ENCODE measurements around the gene MMP7. TPM values are rescaled to one million over a fixed set of nuclear protein-coding genes. Genes with fewer than 3 reads are reported as not detected.
A peak's percentile ranks its signal among the peaks of the same experiment; 100 is the strongest.

Gene MMP7
- total RNA-seq, 4 donors from 2014 or later: not detected

DNA sequence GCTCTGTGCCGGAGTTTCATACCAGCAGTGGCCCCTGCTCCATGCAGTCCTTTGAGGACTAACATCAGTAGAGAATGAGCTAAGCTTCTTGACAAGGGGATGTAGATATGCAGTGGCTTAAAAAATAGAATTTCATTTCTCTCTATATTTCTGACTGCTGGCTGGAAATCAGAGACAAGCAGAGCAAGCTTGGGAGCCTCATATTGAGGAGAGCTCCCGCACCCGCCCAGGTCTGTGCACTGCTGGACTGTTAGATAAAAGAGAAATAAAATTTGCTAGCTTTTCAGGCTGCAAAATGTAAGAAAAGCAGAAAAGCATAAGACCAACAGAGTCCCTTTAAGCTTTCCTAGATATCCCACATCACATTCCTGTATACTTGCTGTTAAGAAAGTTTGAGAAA lies 31.4 kb downstream of the MMP7 start:
- in situ Hi-C loops (cut with MboI; ENCODE audit: low sequenced_read_pairs in 4 of 4): loop anchor here (5.0 to 25.0 kb wide), 7 partner anchors 112 to 214 kb away; partner anchors contain the start of gene BIRC2 (in 2 of the 4)
- intact Hi-C loops (cut with DNase I; ENCODE audit: low total_unique reads): no loop called here
- peaks cover 0 to 4% (median 0%) of the 10 kb centered on the region in 3 donors for H3K27me3 ChIP-seq
- no peak for TF ChIP-seq POLR2A (IDR thresholded peaks at IDR 0.05)
- DNase-seq: no peak
- H3K4me3 ChIP-seq: no peak overlapping the region
- H3K36me3 ChIP-seq: no peaks in the 10 kb centered on the region
- no peaks in the 10 kb centered on the region for H3K9me3 ChIP-seq
- H3K4me1 ChIP-seq: no peaks in the 10 kb centered on the region
- no peak for ATAC-seq
- no peak overlapping the region for H3K27ac ChIP-seq

DNA sequence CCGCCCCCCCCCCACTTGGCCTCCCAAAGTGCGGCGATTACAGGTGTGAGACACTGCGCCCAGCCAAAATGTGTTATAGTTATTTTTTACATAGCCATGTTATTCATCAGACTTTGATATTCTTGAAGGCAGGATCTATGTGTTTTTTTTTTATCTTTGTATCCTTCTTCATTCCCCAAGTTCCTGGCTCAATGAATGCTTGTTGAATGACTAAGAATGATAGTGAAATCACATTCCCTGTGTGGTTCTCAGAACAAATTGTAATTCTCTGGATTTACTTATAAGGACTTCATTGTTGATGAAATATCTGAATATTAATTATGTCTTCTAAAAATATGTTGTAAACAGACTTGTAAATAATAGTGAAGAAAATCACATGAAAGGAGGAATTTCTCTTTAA lies 33.5 kb downstream of the MMP7 start:
- Histone ChIP-seq H3K27me3 (peaks cover 0 to 4% (median 0%) of the 10 kb centered on the region in 3 donors), H3K27ac (no peak overlapping the region), H3K4me1 (no peaks in the 10 kb centered on the region), H3K9me3 (no peaks in the 10 kb centered on the region), H3K4me3 (no peak overlapping the region), H3K36me3 (no peaks in the 10 kb centered on the region)
- ATAC-seq: no peak
- intact Hi-C loops (cut with DNase I; ENCODE audit: low total_unique reads): no loop called here
- TF ChIP-seq POLR2A (IDR thresholded peaks at IDR 0.05): no peak
- TF ChIP-seq, protein P1, sequence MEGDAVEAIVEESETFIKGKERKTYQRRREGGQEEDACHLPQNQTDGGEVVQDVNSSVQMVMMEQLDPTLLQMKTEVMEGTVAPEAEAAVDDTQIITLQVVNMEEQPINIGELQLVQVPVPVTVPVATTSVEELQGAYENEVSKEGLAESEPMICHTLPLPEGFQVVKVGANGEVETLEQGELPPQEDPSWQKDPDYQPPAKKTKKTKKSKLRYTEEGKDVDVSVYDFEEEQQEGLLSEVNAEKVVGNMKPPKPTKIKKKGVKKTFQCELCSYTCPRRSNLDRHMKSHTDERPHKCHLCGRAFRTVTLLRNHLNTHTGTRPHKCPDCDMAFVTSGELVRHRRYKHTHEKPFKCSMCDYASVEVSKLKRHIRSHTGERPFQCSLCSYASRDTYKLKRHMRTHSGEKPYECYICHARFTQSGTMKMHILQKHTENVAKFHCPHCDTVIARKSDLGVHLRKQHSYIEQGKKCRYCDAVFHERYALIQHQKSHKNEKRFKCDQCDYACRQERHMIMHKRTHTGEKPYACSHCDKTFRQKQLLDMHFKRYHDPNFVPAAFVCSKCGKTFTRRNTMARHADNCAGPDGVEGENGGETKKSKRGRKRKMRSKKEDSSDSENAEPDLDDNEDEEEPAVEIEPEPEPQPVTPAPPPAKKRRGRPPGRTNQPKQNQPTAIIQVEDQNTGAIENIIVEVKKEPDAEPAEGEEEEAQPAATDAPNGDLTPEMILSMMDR (IDR thresholded peaks at IDR 0.05 in 4 of 5, conservative IDR thresholded peaks at IDR 0.05 in 1 of 5): no peak
- no peak for DNase-seq
- in situ Hi-C loops (cut with MboI; ENCODE audit: low sequenced_read_pairs in 4 of 4): loop anchor here (5.0 to 25.0 kb wide), 7 partner anchors 110 to 212 kb away; partner anchors contain the start of gene BIRC2 (in 2 of the 4)

DNA sequence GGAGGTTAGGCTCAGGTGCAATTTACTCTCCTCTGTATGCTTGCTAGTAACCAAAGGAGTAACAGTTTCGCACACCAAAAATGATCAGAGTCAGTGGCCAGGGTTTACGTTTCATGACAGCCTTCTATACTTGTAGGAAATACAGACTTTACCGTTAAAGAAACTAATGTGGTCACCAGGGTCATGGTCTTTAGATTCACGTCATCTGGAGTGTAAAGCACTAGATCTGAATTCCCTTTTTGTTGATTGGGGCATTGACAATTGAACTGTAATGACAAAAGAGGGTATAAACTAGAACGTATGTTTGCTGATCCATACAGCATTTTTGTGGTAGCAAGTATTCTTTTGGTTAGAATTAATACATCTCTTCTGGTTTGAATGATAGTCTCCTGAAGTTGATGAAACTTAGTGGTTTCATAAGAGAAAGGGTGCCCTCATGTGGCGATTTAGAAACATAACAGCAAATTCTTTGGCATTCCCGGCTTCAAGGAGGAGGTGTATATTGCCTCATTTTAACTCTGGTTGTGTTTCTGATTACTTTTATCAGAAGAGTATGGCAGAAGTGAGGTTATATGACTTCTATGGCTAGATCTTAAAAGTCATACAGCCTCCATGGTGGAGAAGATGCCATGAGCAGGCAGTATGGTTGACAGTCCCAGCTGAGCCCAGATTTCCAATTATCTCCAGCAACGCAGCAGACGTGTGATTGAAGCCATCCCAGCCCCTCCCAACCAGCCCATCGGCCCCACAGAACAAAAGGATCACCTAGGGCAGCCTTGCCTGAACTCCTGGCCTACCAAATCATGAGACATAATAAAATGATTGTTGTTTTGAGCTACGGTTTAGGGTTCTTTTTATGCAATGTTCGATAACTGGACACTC lies 35.1 kb downstream of the MMP7 start:
- in situ Hi-C loops (cut with MboI; ENCODE audit: low sequenced_read_pairs in 4 of 4) (loop anchor here (5.0 to 25.0 kb wide), 7 partner anchors 108 to 211 kb away; partner anchors contain the start of gene BIRC2 (in 2 of the 4)), intact Hi-C loops (cut with DNase I; ENCODE audit: low total_unique reads) (loop anchor here (1.0 to 2.0 kb wide), 4 partner anchors 73 to 207 kb away; no protein-coding TSS in a partner anchor)
- no peak overlapping the region for H3K4me3 ChIP-seq
- peaks cover 0 to 4% (median 0%) of the 10 kb centered on the region in 3 donors for H3K27me3 ChIP-seq
- H3K36me3 ChIP-seq: no peaks in the 10 kb centered on the region
- no peaks in the 10 kb centered on the region for H3K9me3 ChIP-seq
- TF ChIP-seq, protein P1 (IDR thresholded peaks at IDR 0.05 in 4 of 5, conservative IDR thresholded peaks at IDR 0.05 in 1 of 5): peak; percentile 42 to 70 (median 63)
- no peak for TF ChIP-seq POLR2A (IDR thresholded peaks at IDR 0.05)
- no peaks in the 10 kb centered on the region for H3K4me1 ChIP-seq
- DNase-seq (peak in 1 of 2 donors; percentile 13), ATAC-seq (peak; percentile 78 to 83)
- H3K27ac ChIP-seq: no peak overlapping the region

DNA sequence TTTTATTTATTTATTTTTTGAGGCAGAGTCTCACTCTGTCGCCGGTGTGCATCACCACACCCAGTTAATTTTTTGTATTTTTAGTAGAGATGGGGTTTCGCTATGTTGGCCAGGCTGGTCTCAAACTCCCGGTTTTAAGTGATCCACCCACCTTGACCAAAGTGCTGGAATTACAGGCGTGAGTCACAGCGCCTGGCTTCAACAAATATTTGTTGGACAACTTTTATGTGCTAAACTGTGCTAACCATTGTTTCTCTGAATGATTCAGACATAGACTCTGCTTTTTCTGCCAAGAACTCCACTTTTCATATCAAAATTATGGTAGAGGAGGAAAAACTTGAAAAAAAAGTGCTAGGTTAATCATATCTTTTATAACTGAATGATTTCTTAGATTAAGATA lies 36.3 kb downstream of the MMP7 start:
- ATAC-seq: no peak
- no peak overlapping the region for H3K27ac ChIP-seq
- no peak for DNase-seq
- in situ Hi-C loops (cut with MboI; ENCODE audit: low sequenced_read_pairs in 4 of 4) (loop anchor here (5.0 to 25.0 kb wide), 6 partner anchors 107 to 209 kb away; partner anchors contain the start of gene BIRC2 (in 2 of the 4)), intact Hi-C loops (cut with DNase I; ENCODE audit: low total_unique reads) (loop anchor here (2.0 kb wide), 1 partner anchor 71 kb away; no protein-coding TSS in a partner anchor)
- H3K36me3 ChIP-seq: no peaks in the 10 kb centered on the region
- TF ChIP-seq, protein P1 (IDR thresholded peaks at IDR 0.05 in 4 of 5, conservative IDR thresholded peaks at IDR 0.05 in 1 of 5): no peak
- TF ChIP-seq POLR2A (IDR thresholded peaks at IDR 0.05): no peak
- H3K4me1 ChIP-seq: no peaks in the 10 kb centered on the region
- H3K27me3 ChIP-seq: peaks cover 0 to 4% (median 0%) of the 10 kb centered on the region in 3 donors
- H3K4me3 ChIP-seq: no peak overlapping the region
- H3K9me3 ChIP-seq: no peaks in the 10 kb centered on the region

DNA sequence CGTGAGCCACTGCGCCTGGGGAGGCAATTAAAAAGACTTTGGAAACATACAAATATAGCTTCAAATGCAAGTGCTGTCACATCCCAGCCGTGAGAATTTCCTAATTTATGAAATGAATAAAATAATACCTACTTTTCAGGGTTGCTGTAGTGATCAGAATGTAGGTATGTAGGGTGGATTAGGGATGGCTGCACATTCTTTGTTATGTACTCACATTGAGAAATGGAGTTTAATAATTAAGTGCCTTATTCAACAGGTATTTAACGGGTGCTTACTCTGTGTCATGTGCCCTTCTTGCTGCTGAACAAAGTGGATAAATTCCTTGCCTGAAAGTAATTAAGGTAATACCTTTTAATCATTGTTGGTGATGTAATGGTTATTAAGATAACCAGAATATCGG lies 37.0 kb downstream of the MMP7 start:
- no peak overlapping the region for H3K27ac ChIP-seq
- ATAC-seq (no peak), DNase-seq (no peak)
- no peaks in the 10 kb centered on the region for H3K4me1 ChIP-seq
- in situ Hi-C loops (cut with MboI; ENCODE audit: low sequenced_read_pairs in 4 of 4): loop anchor here (5.0 to 25.0 kb wide), 6 partner anchors 106 to 209 kb away; partner anchors contain the start of gene BIRC2 (in 2 of the 4)
- intact Hi-C loops (cut with DNase I; ENCODE audit: low total_unique reads): no loop called here
- H3K9me3 ChIP-seq: no peaks in the 10 kb centered on the region
- H3K4me3 ChIP-seq: no peak overlapping the region
- H3K27me3 ChIP-seq: peaks cover 0 to 4% (median 0%) of the 10 kb centered on the region in 3 donors
- H3K36me3 ChIP-seq: no peaks in the 10 kb centered on the region
- TF ChIP-seq POLR2A (IDR thresholded peaks at IDR 0.05): no peak
- TF ChIP-seq, protein P1 (IDR thresholded peaks at IDR 0.05 in 4 of 5, conservative IDR thresholded peaks at IDR 0.05 in 1 of 5): no peak

Measured in gastrocnemius medialis (tissue), 4 donors.